Measurements from ENCODE around the gene MSH5. TPM values are rescaled to one million over a fixed set of nuclear protein-coding genes. Genes with fewer than 3 reads are reported as not detected.

MSH5 gene
- total and polyA plus RNA-seq, 9 of the 15 experiments (the other 6 are each of a cell fraction or from before 2014, with no cell fraction given) = 12.5 to 104 (median 46.6) TPM

- peaks cover 28% of the 10 kb centered on the region; the same call in 2 of the 3 replicates for H3K36me3 ChIP-seq (ENCODE audit: control insufficient read depth, insufficient read depth, low read length)
- TF ChIP-seq HMGN3 (IDR thresholded peaks at IDR 0.05; ENCODE audit: borderline replicate concordance, extremely low read depth, insufficient read length, low read depth, low read length) = peak; percentile 4
- TF ChIP-seq WHSC1 (IDR thresholded peaks at IDR 0.05; ENCODE audit: low read length) = peak; percentile 26
- 0 out of 2 replicates have a peak, but pooled peaks have one; percentile 34 for TF ChIP-seq ZNF511 (CRISPR knock-in tag; IDR thresholded peaks at IDR 0.05)
- no peak for TF ChIP-seq SRSF3 (IDR thresholded peaks at IDR 0.05; ENCODE audit: insufficient read depth, low read length)
- TF ChIP-seq ZNF311 (CRISPR knock-in tag; IDR thresholded peaks at IDR 0.05) = no peak
- TF ChIP-seq GTF2A2 (tag; IDR thresholded peaks at IDR 0.05) = no peak
- in situ Hi-C loops (cut with MboI) (no loop called here), intact Hi-C loops (cut with micrococcal nuclease) (loop anchor here (10.0 kb wide), 1 partner anchor 230 kb away; the partner anchor contains the start of genes ATP6V1G2, DDX39B and NFKBIL1)
- 0 out of 2 replicates have a peak overlapping the region, but pooled peaks have one; percentile 4 for H3K4me2 ChIP-seq (ENCODE audit: insufficient read depth, low read length)
- H3K27me3 ChIP-seq (ENCODE audit: control insufficient read depth in 2 of 2, insufficient read depth in 2 of 2, low read length in 2 of 2) = no peaks in the 10 kb centered on the region
- H4K20me1 ChIP-seq (replicated peaks; ENCODE audit: control insufficient read depth, insufficient read depth, low read length) = no peaks in the 10 kb centered on the region
- no TSS peak for BruUV-seq (replicated peaks)
- peak overlapping the region; percentile 50 for H2AFZ ChIP-seq (ENCODE audit: low read depth, low read length)
- H3K9me3 ChIP-seq (replicated peaks; ENCODE audit: control insufficient read depth, insufficient read depth, low read depth, low read length) = no peaks in the 10 kb centered on the region
- POLR2A ChIA-PET = interaction anchor here (0.5 to 8.8 kb wide), 27 partner anchors 8 to 114 kb away, joined by 3 to 38 read pairs (median 4); partner anchors contain the start of genes C6orf47, CLIC1, CSNK2B and GPANK1
- H3K4me1 ChIP-seq (replicated peaks in 1 of 2; ENCODE audit: control insufficient read depth in 2 of 2, insufficient read depth in 2 of 2, low read length in 2 of 2) = peaks cover 47 to 87% of the 10 kb centered on the region in 2 experiments
- peaks cover 6% of the 10 kb centered on the region for H3K9me1 ChIP-seq (ENCODE audit: control insufficient read depth, insufficient read depth, low read length)
- CTCF ChIA-PET (ENCODE audit: low intra/inter-chr PET ratio) = no interaction called here
- WGBS (ENCODE audit: insufficient coverage, low coverage, missing lambda C conversion rate) = 47% methylated on average over 4 of the region's 4 CpGs
- no peak overlapping the region for H3K4me3 ChIP-seq
- FAIRE-seq (no peak), DNase-seq (ENCODE audit: extremely low read depth in 1 of 4, low spot score in 3 of 4) (peak in 1 of 4 experiments; percentile 55), ATAC-seq (no peak)
- H3K27ac ChIP-seq (ENCODE audit: extremely low read depth, low read depth, low read length) = peak overlapping the region; percentile 31; the same call in 2 of the 3 replicates
- H3K9ac ChIP-seq (ENCODE audit: insufficient read depth in 1 of 2, low read depth in 2 of 2, low read length in 2 of 2) = peak overlapping the region; percentile 1 to 88; a peak in 3 of 4 replicates
- no peaks in the 10 kb centered on the region for H3K79me2 ChIP-seq (ENCODE audit: control insufficient read depth, insufficient read depth, low read length)
Measured at GRCh38 chr6:31775184-31775583, 35.4 kb downstream of the MSH5 start.
